Mucosa of gallbladder (tissue), 1 donor: ENCODE results near the gene KCP. TPM values are rescaled to one million over a fixed set of nuclear protein-coding genes. Genes with fewer than 3 reads are reported as not detected.
A peak's percentile ranks its signal among the peaks of the same experiment; 100 is the strongest.

Experiments used
- DNase-seq: peaks from one replicate; pipeline ENCODE4 v3.0.0-alpha.2; 2020; ENCODE audit warnings: low spot score
- total RNA-seq: library from RNA; stranded (reverse); gene quantifications from one replicate; pipeline ENCODE4 v1.2.1, GENCODE V29; 2021
- donor health status: DM: no; HTN: no; CAD: no.

Gene KCP
- total RNA-seq, 1 donor from 2014 or later: 5.2 TPM

DNA sequence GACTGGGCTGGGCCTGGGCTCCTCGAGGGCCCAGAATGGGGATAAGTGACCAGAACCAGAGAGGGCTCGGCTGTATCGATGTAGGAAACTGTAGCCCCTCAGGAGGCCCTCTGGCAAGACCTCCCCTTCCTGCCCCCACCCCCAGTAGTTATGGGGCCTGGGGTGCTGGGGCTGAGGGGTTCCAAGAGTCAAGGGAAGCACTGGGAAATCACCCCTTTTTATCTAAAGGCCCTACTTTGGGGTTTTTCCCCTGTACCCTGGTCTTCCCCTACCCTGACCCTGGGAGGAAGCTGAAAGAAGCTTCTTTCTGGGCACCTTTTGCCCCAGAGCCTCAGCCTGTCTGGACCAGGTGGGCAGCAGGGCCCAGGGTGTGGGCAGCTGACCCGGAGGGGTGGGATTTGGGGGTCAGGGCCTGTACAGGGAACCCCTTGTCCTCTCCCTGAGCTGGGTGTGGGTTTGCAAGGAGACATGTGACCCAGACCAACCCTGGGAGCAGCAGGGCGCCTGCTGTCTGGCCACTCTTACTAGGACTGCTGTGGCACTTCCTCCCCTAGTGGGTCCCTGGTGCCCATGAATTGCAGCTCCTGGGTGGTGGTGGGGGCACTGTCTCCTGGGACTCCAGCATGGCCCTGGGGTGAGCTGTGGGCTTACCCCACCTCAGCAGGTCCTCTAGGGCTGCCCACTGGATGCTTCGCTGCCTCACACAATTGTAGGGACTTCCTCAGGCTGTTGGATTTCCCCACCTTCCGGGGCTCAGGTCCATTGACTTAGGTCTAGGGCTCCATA lies 28.8 kb upstream of the KCP start:
- DNase-seq: no peak

DNA sequence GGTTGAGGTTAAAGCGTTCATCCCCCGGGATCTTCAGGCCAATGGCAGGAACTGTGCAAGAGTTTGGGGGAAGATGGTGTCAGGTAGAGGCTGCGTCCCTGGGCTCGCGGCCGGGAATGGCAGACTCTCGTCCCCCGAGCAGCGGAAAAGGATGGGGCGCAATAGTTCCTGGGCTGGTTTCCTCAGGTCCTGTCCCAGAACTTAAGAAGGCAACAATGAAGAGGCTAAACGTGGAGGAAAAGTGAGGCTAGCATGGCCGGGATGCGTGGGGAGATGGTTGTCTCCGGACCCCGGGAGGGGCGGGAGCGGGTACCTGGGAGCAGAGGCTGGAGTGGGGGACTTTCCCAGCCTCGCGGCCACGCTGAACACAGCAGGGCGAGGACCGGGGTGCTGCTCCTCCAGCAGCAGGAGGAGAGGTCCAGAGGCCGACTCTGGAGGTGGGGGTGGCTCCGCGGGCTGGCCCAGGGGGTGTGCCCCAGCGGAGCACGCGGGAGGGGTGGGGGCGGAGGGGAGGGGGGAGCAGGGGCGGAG lies 28.1 kb upstream of the KCP start:
- no peak for DNase-seq

DNA sequence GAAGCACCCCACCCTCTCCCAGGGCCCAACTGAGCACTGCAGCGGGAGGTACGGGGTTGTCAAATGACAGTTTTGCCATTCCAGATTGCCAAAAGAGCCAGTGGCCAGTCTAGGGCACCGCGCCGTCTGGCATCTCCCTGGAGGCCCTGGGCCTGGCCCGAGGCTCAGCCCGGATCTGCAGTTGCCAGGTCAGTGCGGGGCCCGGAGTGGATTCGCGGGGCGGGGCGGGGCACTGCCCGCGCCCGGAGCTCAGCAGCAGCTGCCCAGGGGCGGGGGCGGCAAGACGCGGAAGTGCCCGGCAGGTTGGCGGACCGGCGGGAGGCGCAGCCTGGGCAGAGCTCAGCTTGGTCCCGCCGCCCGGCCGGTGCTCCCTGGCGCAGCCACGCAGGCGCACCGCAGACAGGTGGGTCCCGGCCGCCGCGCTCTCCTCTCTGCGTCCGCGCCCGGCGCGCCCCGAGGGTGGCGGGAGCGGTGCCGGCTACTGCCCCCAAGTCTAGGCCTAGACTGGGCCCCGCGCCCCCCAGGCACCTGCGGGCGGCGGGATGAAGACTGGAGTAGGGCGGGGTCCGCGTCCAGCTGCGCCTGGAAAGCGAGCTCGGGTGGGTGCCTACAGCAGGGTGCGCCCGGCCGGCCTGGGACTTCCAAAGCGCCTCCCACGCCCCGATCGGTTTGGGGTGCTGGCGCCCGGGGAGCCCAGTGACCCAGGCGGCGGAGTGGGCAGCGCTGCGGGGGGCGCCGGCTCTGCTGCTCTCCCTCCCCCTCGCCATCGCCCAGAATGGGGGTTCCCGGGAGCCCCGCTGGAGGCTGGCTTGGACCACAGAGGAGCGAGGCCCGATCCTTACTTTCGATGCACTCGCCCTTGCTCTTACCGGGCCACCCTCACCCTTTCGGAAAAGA lies 27.4 kb upstream of the KCP start, which contains the start of gene IRF5:
Gene IRF5 (plus strand): TSS at position 281 of the 897 bp plus-strand sequence. CDS start 4,155 bp downstream, outside the sequence.
- peak; percentile 57 for DNase-seq

DNA sequence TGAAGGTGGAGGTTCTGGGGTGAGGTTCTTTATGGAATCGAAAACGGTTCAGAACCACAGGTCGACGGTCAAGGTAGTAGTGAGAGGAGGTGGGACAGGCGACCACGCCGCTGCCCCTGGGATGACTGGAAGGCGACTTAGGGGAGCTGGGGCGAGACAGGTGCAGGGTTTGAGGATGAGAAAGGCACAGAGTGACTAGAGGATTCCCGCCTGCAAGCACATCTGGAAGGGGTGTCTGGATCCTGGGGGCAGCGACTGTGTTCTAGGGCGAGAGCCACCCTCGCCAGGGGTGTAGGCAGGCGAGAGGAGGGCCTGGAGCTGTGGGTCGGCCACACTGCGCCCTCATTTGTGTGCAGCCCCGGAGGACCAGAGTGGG lies 26.8 kb upstream of the KCP start:
- DNase-seq: no peak

DNA sequence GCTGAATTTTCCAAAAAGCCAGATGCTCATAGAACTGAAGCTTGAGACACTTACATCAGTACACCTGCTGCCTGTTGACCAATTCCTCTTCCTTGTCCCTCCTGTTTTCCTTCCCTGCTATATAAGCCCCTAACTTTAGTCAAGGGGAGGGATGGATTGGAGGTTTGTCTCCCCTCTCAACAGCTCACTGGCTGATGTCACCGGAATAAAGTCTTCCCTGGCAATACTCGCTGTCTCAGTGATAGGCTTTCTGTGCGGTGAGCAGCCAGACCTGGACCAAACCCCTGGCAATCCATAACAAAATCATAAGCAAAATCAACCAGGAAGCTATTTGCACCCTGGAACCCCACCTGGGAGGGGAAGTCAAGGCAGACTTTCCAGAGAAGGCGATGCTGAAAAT lies 26.3 kb upstream of the KCP start:
- no peak for DNase-seq

DNA sequence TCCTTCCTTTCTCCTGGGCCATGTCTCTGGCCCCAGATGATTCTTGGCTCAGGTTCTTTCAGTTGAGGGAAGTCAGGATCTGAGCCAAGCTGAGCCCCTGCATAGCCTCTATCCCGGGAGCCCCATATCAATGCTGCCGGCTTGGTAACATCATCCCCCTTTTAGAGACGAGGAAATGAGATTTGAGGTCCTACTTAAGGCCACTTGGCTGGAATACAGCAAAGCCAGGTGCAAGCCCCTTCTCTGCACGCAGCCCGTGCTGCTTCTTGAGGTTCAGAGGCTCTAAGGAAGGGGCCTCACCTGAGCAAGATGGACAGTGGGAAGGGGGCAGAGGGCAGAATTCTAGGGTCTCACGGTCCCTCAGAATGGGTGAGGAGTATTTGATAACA lies 24.8 kb upstream of the KCP start:
- no peak for DNase-seq

DNA sequence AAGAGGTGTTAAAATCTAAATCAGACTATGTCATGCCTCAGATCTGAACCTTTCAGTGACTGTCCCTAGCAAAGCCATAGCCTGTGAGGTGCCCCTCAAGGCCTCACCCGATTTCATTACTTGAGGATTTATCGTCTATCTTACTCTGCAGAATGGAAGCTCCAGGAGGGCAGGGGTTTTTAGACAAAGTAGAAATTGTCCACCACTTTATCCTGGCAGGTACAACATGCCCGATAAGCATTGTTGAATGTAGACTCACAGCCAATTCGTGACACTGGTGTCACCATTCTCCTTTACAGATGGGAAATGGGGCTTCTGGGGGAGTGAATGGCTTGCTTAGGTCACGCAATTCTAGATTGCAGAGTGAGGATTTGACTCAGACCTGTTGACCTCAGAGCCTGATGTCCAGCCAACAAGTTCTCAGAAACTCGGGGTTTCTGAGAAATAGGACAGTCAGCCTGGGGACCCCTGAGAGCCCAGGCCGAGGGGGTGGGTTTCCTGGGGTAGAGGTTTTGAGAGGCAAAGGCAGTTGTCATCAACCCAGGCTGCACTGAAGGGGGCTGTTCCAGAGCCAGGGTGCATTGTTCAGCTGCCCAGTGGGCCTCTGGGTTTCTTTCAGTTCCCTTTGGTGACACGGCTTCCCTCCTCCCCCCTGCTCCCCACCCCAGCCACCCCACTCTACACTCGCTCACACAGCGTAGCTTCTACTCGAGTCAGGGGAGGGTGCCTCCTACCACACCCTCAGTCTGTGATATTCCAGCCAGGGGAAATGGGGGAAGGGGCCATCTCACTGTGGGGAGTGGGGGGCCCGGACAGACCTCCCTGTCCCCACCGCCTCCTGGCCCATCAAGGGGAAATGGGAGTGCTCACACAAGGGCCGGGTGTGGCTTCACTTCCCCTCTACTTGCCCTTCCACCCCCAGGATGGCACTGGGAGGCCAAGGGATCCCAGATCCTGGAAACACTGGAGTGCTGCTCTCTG lies 24.1 kb upstream of the KCP start:
- DNase-seq: no peak

DNA sequence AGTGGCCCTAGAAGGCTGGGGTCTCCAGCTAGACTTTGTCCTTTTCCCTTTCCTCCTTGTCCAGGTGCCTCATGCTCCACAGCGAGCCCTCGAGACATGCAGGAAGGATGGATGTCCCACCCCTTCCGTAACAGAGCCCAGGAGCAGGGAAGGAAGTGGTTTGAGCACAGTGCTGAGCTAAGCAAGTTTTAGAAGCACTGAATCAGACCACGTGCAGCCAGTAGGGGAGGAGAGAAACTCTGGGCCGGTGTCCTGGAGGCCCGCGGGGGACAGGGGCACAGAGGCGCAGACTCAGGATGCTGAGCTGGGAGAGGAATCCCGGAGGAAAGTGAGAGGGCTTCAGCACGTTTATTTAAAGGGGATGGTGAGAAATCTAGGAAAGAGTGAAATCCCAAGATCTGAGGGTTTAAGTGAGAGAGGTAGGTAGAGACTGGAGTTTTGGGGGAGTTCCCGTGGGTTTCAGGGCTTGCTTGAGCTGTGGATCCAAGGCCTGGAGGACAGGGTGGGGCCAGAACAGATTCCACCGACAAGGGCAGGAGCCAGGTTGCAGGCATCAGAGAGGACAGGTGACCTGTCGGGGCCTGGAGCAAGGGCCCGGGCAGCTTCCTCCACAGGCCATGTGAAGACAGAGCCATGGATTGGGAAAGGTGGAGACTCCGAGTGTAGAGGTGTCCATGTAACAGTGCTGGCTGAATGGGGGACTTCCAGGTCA lies 22.8 kb upstream of the KCP start:
- peak; percentile 44 for DNase-seq

DNA sequence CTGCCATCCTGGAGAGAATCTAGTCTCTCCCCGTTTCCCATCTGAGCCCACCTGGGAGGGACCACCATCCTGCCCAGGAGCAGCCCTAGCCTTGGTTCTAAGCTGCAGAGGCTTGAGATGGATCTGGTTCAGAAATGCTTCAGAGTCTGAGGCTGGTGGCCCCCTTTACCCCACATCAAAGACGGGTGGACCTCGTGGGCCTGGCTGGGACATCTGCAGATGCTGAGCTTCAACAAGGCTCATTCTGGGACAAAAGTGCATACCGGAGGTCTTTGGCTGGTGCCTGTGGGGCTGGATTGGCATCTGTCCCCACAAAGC lies 22.3 kb upstream of the KCP start:
- DNase-seq: no peak

DNA sequence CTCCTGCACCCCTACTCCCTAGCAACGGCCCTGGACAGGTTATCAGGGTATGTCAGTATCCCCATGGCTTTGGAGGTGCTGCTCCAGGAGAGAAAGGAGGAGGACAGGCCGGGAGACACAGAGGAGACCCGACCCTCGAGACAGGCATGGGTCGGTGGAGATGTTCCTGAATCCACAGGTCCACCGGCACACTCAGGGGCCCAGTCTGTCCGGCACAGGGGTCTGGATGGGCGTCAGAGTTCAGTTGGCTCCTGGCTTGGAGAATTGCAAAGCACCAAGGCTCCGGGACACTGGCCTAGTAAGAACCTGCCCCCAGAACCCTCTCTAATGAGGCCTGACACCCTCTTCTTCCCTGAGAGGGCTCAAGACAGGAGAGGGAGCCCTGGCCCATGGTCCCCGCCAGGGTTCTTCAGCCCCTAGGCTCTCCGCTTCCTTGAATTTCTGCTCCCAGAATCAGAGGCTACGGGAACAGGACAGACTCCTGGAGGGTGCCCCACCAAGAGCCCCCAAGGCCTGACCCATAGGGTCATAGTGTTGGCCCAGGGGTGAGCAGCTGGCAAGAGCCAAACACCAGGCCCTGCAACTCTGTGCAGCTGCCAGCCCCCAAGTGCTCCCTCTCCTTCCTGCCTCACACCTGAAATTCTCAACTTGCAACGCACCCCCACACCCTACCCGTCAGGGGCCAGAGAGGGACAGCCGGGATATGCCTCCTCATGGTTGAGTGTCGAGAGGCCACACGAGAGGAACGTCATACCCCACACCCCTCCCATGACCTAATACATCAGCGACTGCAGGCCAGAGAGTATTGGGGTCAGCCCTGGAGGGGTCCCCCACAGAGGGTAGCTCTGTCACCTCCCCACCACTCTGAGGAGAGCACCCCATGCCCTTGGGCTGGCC lies 21.7 kb upstream of the KCP start:
- no peak for DNase-seq

DNA sequence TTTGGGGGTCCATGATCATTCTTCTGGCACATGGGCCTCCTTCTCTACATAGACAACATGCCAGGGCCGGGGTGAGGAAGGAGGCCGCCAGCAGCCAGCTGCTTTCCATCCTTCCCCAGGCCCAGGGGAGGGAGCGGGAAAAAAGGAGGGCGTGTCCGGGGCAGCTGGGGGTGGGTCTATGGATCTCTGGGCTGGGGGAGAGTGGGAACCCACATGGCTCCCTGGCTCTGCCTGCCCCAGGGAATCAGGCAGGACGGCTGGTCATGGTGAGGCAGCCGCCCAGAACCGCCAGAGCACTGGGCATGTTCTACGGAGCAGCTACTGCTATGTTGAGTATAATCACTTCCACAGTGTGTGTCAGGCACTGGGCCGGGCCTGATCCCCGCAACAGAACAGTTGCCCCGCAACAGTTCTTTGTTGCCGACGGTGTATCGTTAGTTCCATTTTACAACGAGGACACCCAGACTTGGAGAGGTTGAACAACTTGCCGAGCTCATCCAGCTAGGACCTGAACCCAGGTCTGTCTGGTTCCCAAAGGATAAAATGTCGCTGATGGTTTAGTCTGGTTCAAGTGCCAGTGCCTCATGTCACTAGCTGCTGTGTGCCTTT lies 20.8 kb upstream of the KCP start:
- no peak for DNase-seq

DNA sequence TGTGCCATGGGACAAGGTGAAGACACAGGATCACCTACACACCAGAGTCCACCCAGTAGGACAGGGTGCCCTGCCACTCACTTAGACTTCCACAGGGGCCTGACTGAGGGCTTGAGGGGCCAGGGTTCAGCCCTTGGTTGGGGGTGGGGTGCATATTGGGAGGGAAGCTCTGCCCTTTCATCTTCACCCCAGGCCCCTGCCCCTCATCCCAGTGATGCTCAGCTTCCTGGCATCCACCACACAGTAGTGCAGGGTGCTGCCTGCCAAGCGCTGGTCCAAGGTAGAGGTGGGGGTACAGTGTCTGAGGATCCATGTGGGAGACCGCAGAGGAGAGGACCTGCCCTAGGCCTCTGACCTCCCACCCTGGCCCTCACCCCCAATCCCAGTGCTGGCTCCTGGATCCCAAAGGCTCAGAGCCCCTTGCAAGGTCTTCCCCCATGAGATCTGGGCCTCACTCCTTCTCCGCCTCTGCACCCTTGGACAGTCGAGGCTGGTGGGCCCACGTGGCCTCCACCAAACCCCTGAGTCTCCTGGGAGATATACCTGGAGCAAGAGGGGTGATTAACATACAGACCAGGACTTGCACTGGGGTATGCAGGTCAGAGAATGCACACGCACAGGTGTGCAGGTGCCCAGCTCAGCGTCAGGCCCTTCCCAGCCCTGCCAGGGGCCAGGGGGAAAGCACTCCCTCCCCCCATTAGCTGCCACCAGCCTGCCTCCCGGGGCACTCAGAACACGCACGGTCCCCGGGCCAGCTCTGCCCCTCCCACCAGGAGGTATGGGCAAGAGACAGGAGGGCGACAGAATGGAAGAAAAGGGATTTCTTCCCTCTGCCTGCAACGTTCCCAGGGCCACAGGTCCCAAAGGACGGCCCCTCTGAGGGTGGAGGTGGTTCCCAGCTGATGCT lies 18.6 kb upstream of the KCP start:
- no peak for DNase-seq

DNA sequence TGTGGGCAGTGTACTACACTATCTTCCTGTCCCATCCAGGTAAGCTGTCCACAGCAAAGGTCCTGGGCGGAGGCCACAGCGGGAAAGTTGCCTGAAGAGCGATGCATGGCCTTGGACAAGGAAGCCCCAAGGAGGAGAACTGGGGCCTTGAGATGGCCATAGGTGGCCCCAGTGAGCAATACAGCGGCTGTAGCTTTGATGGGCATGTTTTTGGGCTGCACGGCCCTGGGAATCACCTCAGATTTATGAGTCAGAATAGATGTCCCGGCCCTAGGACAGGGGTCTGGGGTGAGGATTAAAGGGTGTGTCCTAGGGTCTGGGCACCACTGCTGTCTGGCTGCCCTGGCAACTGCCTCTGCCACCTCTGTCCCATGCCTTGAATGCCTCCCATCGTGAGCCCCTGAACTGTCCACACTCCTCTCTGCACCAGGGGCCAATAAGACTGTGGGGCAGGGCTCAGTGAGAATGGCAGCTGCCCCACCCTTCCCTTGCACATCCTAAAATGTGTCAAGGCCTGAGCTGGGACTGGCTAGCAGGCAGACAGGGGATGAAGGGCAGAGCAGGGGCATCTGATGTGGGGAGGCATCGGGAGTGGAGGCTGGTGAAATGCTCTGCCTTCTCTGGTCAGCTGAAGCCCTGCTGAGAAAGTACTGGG lies 17.8 kb upstream of the KCP start:
- DNase-seq: no peak

DNA sequence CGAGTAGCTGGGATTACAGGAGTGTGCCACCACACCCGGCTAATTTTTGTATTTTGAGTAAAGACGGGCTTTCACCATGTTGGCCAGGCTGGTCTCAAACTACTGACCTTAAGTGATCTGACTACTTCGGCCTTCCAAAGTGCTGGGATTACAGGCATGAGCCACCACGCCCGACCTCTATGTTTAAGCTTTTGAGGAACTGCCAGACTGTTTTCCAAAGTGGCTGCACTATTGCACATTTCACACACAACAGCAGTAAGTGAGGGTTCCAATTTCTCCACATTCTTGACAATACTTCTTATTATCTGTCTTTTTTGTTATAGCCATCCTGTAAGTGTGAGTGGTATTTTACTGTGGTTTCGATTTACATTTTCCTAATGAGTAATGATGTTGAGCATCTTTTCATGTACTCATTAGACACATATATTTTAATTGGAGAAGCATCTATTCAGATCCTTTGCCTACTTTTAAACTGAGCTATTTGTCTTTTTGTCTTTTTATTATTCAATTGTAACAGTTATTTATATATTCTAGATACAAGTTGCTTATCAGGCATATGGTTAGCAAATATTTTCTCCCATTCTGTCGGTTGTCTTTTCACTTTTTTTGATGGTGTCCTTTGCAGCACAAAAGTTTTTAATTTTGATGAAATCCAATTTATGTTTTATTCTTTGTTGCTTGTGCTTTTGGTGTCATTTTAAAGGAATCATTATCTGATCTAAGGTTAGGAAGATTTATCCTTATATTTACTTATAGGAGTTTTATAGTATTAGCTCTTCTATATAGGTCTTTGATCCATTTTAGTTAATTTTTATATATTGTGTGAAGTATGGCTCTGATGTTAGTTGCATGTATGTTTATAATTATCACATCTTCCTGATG lies 14.4 kb upstream of the KCP start:
- DNase-seq: no peak

DNA sequence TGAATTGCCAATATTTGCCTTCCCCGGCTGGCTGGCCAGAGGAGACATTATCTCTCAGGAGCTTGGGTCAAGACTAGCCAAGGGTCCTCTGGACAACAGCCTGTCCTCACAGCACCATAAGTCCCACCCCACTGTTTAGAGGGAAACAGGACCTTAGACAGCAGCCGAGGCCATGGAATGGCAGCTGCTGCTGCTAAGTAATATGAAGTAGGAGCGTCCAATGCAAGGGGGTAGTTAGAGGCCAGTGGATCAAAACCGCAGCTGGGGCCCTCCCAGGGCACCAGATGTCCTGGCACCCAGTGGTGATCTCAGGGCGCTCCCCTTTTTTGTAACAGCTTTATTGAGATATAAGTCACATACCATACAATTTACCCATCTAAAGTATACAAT lies 12.9 kb upstream of the KCP start:
- DNase-seq: no peak

DNA sequence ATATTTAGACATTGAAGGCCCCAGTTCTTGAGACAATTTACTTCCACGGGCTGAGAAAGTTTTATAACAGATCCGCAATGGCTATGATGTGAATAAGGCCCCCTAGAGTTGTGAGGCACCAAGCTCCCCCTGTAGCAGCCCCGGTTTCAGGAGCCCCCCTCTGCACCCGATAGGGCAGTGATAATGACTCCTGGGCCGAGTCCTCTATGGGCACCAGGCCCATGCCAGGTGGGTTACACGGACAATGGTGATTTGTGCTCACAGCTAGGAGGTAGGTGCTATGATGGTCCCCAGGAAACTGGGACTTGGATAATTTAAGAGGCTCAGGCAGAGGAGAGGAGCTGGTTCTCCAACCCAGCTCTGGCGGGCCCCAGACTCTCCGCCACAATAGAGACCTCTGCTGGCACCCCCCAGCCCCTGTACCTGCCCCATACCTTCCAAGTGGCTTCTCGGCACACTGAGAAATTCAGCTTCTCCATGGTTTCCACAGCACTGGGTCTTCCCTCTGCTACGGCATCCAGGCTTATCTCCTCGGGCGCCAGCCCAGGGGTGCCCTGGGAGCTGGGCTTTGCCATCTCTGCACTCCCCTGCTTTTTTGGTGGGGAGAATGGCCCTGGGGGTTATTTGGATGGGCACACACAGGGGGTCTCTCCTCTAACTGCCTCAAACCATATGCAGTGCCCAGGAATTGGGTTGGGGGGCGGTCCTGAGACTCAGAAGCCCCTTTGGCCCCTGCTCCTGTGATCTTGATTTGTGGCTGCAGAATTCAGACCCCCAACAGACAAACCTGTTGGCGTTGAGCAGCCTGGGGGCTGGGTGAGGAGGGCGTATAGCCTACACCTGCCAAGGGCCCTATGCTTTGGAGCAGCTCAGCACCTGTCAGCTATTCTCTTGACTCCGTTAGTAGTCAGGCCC lies 12.2 kb upstream of the KCP start:
- no peak for DNase-seq
